Ecto neural progenitor cell (in vitro differentiated cells): ENCODE results near the gene ABT1.
"Not testable (repeated sequence)": the region's sequence is repeated elsewhere in the genome, so short reads cannot be mapped to it uniquely, and the experiment has no call there.

Experiments
- DNase-seq: peaks from one replicate; pipeline ENCODE4 v3.0.0-alpha.2; 2018; ENCODE audit warnings: low spot score

The ABT1 gene

GRCh38 chr6:26596579-26597388 lies at the start of gene ABT1:
Gene ABT1 (plus strand): TSS chr6:26596953. CDS start chr6:26596983, 30 bp downstream.
- DNase-seq, result peak; percentile 98

GRCh38 chr6:26547363-26547762 lies 49.4 kb upstream of the ABT1 start:
- DNase-seq, result not testable (repeated sequence)

GRCh38 chr6:26550250-26550993 lies 46.3 kb upstream of the ABT1 start:
- peak; percentile 88 for DNase-seq

- DNase-seq, result peak; percentile 10
These were observed 44.5 kb upstream of the ABT1 start for GRCh38 chr6:26552205-26552604.

- DNase-seq, result no peak
These were observed 44.0 kb upstream of the ABT1 start for GRCh38 chr6:26552640-26553188.

GRCh38 chr6:26553264-26553634 lies 43.5 kb upstream of the ABT1 start:
- peak; percentile 87 for DNase-seq

- peak; percentile 87 for DNase-seq
These were observed 42.9 kb upstream of the ABT1 start for GRCh38 chr6:26553635-26554446.

- no peak for DNase-seq
These were observed 42.4 kb upstream of the ABT1 start for GRCh38 chr6:26554447-26554696.

GRCh38 chr6:26554697-26555504 lies 41.9 kb upstream of the ABT1 start:
- DNase-seq, result peak; percentile 69

GRCh38 chr6:26555505-26556262 lies 41.1 kb upstream of the ABT1 start:
- DNase-seq, result no peak

GRCh38 chr6:26556263-26557070 lies 40.3 kb upstream of the ABT1 start:
- DNase-seq, result peak; percentile 76

GRCh38 chr6:26561533-26562466 lies 35.0 kb upstream of the ABT1 start:
- no peak for DNase-seq

GRCh38 chr6:26563488-26563887 lies 33.3 kb upstream of the ABT1 start:
- DNase-seq, result no peak

GRCh38 chr6:26568601-26569432 lies 27.9 kb upstream of the ABT1 start:
- peak; percentile 98 for DNase-seq

- DNase-seq, result no peak
These were observed 27.4 kb upstream of the ABT1 start for GRCh38 chr6:26569433-26569764.

- DNase-seq, result no peak
These were observed 26.5 kb upstream of the ABT1 start for GRCh38 chr6:26570027-26570809.

GRCh38 chr6:26571592-26572296 lies 25.0 kb upstream of the ABT1 start:
- DNase-seq, result peak; percentile 80
